CD8-positive, alpha-beta memory T cell (primary cell): ENCODE data around the gene AHRR. TPM values are rescaled to one million over a fixed set of nuclear protein-coding genes. Genes with fewer than 3 reads are reported as not detected.
"Not testable (repeated sequence)": the region's sequence is repeated elsewhere in the genome, so short reads cannot be mapped to it uniquely, and the experiment has no call there.

Source experiments
- CTCF ChIA-PET: fragments of 350-600 bp; sonication (Branson Sonifier 250); formaldehyde crosslinking; loops from one replicate; lab custom pipeline; 2021; ENCODE audit warnings: antibody characterized with exemption; lab: Charles Lee
- POLR2A ChIA-PET: fragments of 350-600 bp; sonication (Branson Sonifier 250); formaldehyde crosslinking; loops from one replicate; lab custom pipeline; 2021; ENCODE audit warnings: antibody characterized with exemption; lab: Charles Lee
- DNase-seq, 5 donors: peaks; one replicate each; pipeline versions ENCODE4 v3.0.0 to v3.0.0-alpha.2; 2020 to 2022; ENCODE audit warnings: mixed read lengths in 1 of 5
- H3K27ac ChIP-seq: one replicate; pipeline ENCODE4 v1.7.0; 2013; ENCODE audit warnings: low read depth, mild to moderate bottlenecking, low read length, moderate library complexity
- H3K27me3 ChIP-seq: 2 replicates; pipeline ENCODE4 v1.7.0; 2013; ENCODE audit warnings: low read length, mild to moderate bottlenecking; ENCODE audit not compliant: insufficient read depth, poor library complexity, severe bottlenecking
- H3K36me3 ChIP-seq: 2 replicates; pipeline ENCODE4 v1.7.0; 2013; ENCODE audit warnings: mild to moderate bottlenecking, low read length, moderate library complexity; ENCODE audit not compliant: insufficient read depth
- H3K4me1 ChIP-seq: 2 replicates; pipeline ENCODE4 v1.7.0; 2013; ENCODE audit warnings: mild to moderate bottlenecking, low read length, moderate library complexity; ENCODE audit not compliant: insufficient read depth
- H3K4me3 ChIP-seq: 2 replicates; pipeline ENCODE4 v1.7.0; 2013; ENCODE audit warnings: mild to moderate bottlenecking, low read length
- H3K9me3 ChIP-seq: 2 replicates; pipeline ENCODE4 v1.7.0; 2013; ENCODE audit warnings: mild to moderate bottlenecking, low read length
- H3K27ac Mint-ChIP-seq, 8 donors: one replicate each; pipeline ENCODE4 v1.8.0; 2020 to 2021; ENCODE audit warnings: mixed read lengths in 8 of 8, mild to moderate bottlenecking in 6 of 8, inconsistent platforms in 3 of 8, moderate library complexity in 3 of 8
- H3K27me3 Mint-ChIP-seq, 2 donors: one replicate each; pipeline ENCODE4 v1.8.0; 2020 to 2021; ENCODE audit warnings: mixed read lengths in 2 of 2, mild to moderate bottlenecking in 1 of 2, moderate library complexity in 1 of 2
- H3K36me3 Mint-ChIP-seq, 3 donors: one replicate each; pipeline ENCODE4 v1.8.0; 2020 to 2021; ENCODE audit warnings: mixed read lengths in 3 of 3, inconsistent platforms in 1 of 3, mild to moderate bottlenecking in 1 of 3
- H3K4me1 Mint-ChIP-seq, 3 donors: one replicate each; pipeline ENCODE4 v1.8.0; 2020 to 2021; ENCODE audit warnings: mixed read lengths in 3 of 3, inconsistent platforms in 1 of 3, mild to moderate bottlenecking in 1 of 3
- H3K4me3 Mint-ChIP-seq, 7 donors: one replicate each; pipeline ENCODE4 v1.8.0; 2020 to 2021; ENCODE audit warnings: mixed read lengths in 7 of 7, mild to moderate bottlenecking in 6 of 7, moderate library complexity in 4 of 7, inconsistent platforms in 2 of 7
- H3K9me3 Mint-ChIP-seq, 5 donors: one replicate each; pipeline ENCODE4 v1.8.0; 2020 to 2022; ENCODE audit warnings: mixed read lengths in 5 of 5, mild to moderate bottlenecking in 3 of 5, moderate library complexity in 2 of 5, inconsistent platforms in 1 of 5
- polyA plus RNA-seq: library from polyadenylated mRNA; unstranded; fragments of 300-500 nt; fragmentation: Illumina TruSeq; gene quantifications from one replicate; pipeline ENCODE4 v1.2.3, GENCODE V29; 2021
- total RNA-seq, 2 experiments: library from RNA; stranded (reverse); gene quantifications; one replicate each; pipeline ENCODE4 v1.2.3, GENCODE V29; 2021

The AHRR gene
- total and polyA plus RNA-seq, 3 experiments from 2014 or later, result 31.7 to 38.2 TPM; not detected in 1

DNA sequence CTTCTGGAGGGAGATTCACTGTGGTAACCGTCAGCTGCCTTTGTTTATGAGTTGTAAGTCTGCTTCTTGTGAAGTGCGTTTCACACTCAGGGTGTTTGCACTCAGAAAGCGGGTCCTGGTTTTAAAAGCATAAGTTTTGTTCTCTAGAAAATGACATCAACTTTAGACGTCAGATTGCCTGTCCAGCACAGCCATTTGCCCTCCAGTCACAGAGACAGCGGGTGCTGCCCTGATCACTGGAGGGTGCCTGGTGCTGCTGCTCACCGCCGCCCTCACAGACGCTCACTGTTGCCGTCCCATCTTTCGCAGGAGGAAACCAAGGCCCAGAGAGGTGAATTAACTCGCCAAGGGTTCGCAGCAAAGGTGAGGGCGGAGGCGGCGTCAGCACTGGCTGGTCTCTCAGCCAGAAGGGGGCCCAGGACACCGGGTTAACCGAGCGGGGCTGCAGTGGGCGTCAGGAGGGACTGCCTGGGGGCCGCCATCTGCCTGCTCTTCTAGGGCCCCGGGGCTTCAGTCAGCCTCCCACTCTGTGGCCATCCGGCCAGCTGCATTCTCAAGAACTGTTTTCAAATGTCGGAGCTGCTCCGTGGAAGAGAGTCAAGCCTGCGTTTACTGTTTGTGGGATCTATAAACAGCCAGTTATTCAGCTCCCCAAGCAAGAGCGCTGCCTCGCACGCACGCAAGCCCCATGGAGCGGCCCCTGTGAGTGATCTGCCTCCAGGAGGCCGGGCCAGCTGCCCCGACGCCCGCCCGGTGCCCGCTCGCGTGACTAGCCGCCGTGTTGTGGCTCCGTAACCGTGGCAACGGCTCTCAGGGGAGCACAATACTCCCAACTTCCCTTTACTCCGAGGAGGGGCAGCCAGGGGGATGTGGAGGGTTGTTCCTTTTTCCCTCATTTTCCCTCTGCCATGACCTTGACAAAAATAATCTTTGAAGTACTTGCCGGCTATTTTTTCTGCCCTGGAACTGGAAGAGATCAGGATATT is 78.1 kb downstream of the AHRR start:
- POLR2A ChIA-PET, result no interaction called here
- Mint-ChIP-seq H3K27ac (no peak overlapping the region), H3K4me1 (peaks cover 0 to 4% (median 0%) of the 10 kb centered on the region in 3 donors), H3K27me3 (peaks cover 7 to 38% of the 10 kb centered on the region in 2 donors), H3K4me3 (peak overlapping the region in 1 of 7 donors; percentile 72), H3K36me3 (peaks cover 0 to 2% (median 0%) of the 10 kb centered on the region in 3 donors), H3K9me3 (peaks cover 0 to 4% (median 0%) of the 10 kb centered on the region in 5 donors)
- H3K36me3 ChIP-seq, result no peaks in the 10 kb centered on the region
- H3K4me1 ChIP-seq, result no peaks in the 10 kb centered on the region
- DNase-seq, result no peak
- no peak overlapping the region for H3K27ac ChIP-seq
- H3K4me3 ChIP-seq, result no peak overlapping the region
- H3K27me3 ChIP-seq, result peaks cover 5% of the 10 kb centered on the region
- CTCF ChIA-PET, result no interaction called here
- H3K9me3 ChIP-seq, result no peaks in the 10 kb centered on the region

DNA sequence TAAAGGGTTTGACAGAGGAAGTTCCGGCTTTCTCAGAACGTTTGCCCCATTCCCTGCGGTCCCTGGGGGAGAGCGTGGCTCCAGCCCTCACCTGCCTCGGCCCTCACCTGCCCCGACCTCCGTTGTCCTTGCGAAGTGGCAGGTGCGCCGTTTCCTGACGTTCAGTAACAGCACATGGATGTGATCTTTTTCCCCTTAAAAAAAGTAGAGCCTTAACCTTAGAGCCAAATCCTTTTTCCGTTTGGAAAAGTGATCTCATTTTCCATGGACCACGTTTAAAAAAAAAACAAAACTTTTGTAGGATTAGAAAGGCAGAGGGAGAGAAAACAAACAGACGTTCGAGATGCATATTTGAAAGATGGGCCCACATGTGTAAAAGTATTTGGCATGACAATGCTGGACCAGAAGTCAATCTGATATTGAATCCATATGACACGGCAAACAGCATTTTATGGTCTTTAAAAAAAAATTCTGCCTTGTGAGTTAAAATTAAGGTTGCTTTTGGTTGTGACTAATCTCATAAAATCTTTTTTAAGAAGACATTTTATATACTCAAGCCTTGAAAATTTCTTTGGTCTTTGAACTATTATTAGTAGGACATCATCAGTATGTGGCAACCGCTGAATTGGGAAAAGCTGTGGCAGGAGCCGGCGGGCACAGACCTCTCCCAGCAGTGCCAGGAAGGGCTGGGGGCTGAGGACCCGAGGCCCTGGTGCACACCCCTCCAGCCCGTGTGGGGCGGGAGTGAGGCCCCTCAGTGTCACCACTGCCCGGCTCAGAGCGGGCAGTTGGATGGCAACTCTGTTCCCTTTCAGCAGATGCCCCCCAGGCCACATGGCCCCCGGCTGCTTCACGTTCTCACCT is 79.0 kb downstream of the AHRR start:
- Histone ChIP-seq H3K27me3 (peaks cover 5% of the 10 kb centered on the region), H3K4me3 (no peak overlapping the region), H3K36me3 (no peaks in the 10 kb centered on the region), H3K4me1 (no peaks in the 10 kb centered on the region), H3K9me3 (no peaks in the 10 kb centered on the region), H3K27ac (no peak overlapping the region)
- ChIA-PET CTCF (no interaction called here), POLR2A (no interaction called here)
- Mint-ChIP-seq H3K27me3 (peaks cover 7 to 39% of the 10 kb centered on the region in 2 donors), H3K4me1 (peaks cover 0 to 4% (median 0%) of the 10 kb centered on the region in 3 donors), H3K36me3 (peaks cover 0 to 2% (median 0%) of the 10 kb centered on the region in 3 donors), H3K27ac (peak overlapping the region in 1 of 8 donors; percentile 43), H3K9me3 (peaks cover 0 to 4% (median 0%) of the 10 kb centered on the region in 5 donors), H3K4me3 (no peak overlapping the region)
- no peak for DNase-seq

DNA sequence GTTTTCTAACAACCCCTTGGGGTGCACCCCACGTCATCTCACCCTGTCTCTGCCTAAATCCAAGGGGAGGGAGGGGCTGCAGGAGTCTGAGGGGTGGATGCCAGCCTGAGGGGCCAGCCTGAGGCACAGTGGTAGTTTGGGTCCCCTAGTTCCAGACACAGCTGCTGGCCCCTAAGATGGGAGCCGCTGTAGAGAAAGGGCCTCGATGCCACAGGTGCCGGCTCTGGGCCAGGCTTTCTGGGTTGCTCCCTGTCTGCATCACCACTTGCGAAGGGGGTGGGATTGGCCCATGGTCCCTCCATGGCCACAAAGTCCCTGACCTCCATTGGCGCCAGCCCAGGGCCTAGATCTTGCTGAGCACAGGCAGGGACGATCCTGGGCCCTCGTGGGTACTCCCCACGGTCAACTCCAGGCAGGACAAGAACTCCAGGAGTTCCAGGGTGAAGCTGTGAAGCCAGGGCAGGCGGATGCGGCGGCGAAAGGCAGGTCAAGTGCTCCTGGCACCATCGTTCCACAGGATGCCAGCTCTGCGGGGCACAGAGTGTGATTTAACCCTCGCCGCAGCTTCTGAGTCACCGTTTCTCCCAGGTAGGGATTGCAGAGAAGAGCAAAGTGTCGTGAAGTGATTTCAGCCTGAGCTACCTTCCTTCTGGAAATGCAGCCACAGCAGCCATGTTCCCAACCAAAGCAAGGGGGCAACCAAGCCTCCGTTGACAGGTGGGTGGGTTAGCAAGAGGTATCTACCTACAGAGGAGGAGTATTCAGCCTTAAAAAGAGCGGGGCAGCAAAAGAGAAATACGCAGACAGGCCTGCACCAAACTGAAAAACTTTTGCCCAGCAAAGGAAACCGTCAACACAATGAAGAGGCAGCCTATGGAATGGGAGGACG is 79.9 kb downstream of the AHRR start:
- Histone ChIP-seq H3K4me1 (no peaks in the 10 kb centered on the region), H3K4me3 (no peak overlapping the region), H3K27me3 (peaks cover 5% of the 10 kb centered on the region), H3K27ac (no peak overlapping the region), H3K36me3 (no peaks in the 10 kb centered on the region), H3K9me3 (no peaks in the 10 kb centered on the region)
- Mint-ChIP-seq H3K36me3 (peaks cover 0 to 2% (median 0%) of the 10 kb centered on the region in 3 donors), H3K27me3 (peaks cover 10 to 42% of the 10 kb centered on the region in 2 donors), H3K4me3 (no peak overlapping the region), H3K27ac (peak overlapping the region in 1 of 8 donors; percentile 43), H3K4me1 (peaks cover 0 to 4% (median 0%) of the 10 kb centered on the region in 3 donors), H3K9me3 (peaks cover 0 to 4% (median 0%) of the 10 kb centered on the region in 5 donors)
- DNase-seq, result no peak
- ChIA-PET POLR2A (no interaction called here), CTCF (no interaction called here)

DNA sequence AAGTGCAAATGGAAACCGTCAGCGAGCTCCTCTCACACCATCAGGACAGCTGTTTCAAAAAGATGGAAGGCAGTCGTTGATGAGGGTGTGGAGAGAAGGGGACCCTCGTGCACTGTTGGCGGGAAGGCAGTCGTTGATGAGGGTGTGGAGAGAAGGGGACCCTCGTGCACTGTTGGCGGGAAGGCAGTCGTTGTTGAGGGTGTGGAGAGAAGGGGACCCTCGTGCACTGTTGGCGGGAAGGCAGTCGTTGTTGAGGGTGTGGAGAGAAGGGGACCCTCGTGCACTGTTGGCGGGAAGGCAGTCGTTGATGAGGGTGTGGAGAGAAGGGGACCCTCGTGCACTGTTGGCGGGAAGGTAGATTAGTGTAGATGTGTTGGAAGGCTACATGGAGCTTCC is 80.7 kb downstream of the AHRR start:
- H3K4me1 Mint-ChIP-seq, H3K36me3 Mint-ChIP-seq, H3K9me3 ChIP-seq, H3K36me3 ChIP-seq, H3K4me3 Mint-ChIP-seq, POLR2A ChIA-PET, H3K27ac ChIP-seq, CTCF ChIA-PET, H3K27me3 ChIP-seq, H3K4me3 ChIP-seq, DNase-seq, H3K9me3 Mint-ChIP-seq, H3K4me1 ChIP-seq: not testable (repeated sequence)
- Mint-ChIP-seq H3K27ac (peak overlapping the region in 1 of 8 donors; percentile 13), H3K27me3 (peaks cover 10 to 42% of the 10 kb centered on the region in 2 donors)

DNA sequence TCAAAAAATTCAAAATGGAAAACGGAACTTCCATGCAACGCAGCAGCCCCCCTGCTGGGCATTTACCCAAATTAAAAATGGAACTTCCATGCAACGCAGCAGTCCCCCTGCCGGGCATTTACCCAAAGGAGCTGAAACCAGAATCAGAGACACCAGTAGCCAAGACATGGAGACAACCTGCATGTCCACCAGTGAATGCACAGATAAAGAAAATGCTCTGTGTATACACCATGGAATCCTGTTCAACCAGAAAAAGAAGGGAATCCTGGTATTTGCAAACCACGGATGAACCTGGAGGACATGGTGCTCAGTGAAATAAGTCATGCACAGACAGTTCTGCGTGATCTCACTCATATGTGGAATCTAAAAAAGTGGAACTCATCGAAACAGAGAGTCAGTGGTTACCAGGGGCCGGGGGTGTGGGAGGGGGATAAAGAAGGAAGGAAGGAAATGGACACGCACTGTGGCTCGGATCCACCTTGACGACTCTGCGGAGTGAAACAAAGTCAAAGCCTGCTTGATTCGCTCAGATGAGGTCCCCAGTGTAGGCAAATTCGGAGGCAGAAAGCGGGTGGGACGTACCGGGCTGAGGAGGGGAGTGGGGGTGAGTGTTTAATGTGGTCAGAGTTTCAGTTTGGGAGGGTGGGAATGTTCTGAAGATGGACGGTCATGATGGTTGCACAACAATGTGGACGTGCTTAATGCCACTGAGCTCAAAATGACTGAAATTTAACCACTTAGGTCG is 81.3 kb downstream of the AHRR start:
- Mint-ChIP-seq H3K4me1 (peaks cover 0 to 4% (median 0%) of the 10 kb centered on the region in 3 donors), H3K9me3 (peaks cover 0 to 4% (median 0%) of the 10 kb centered on the region in 5 donors), H3K27ac (no peak overlapping the region), H3K36me3 (peaks cover 0 to 2% (median 0%) of the 10 kb centered on the region in 3 donors), H3K27me3 (peaks cover 10 to 42% of the 10 kb centered on the region in 2 donors), H3K4me3 (no peak overlapping the region)
- H3K27ac ChIP-seq, result no peak overlapping the region
- no peak for DNase-seq
- POLR2A ChIA-PET, result no interaction called here
- CTCF ChIA-PET, result no interaction called here
- H3K9me3 ChIP-seq, result no peaks in the 10 kb centered on the region
- H3K4me3 ChIP-seq, result no peak overlapping the region
- peaks cover 5% of the 10 kb centered on the region for H3K27me3 ChIP-seq
- no peaks in the 10 kb centered on the region for H3K36me3 ChIP-seq
- H3K4me1 ChIP-seq, result no peaks in the 10 kb centered on the region

DNA sequence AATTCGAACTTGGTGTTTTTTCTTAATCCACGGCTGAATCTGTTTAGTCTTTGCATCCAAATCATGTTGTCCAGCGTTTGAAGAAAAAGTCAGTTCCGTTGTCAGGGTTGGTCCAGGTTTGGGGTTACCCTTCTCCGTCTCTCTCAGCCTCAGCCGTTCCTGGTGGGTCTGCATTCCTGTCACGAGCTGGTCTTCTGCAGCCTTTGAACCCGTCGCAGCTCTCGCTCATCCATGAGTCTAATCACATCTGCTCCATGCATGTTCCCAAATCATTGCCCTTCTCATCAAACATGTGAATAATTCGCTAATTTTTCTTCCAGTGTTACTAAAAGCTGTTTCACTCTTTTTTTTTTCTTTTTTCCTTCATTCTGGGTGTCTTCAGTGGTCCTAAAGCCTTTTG is 82.5 kb downstream of the AHRR start:
- peaks cover 5% of the 10 kb centered on the region for H3K27me3 ChIP-seq
- no peaks in the 10 kb centered on the region for H3K9me3 ChIP-seq
- H3K4me1 ChIP-seq, result no peaks in the 10 kb centered on the region
- no peaks in the 10 kb centered on the region for H3K36me3 ChIP-seq
- Mint-ChIP-seq H3K4me3 (no peak overlapping the region), H3K27me3 (peaks cover 11 to 42% of the 10 kb centered on the region in 2 donors), H3K4me1 (peaks cover 0 to 4% (median 0%) of the 10 kb centered on the region in 3 donors), H3K9me3 (peaks cover 0 to 4% (median 0%) of the 10 kb centered on the region in 5 donors), H3K36me3 (peaks cover 0 to 2% (median 0%) of the 10 kb centered on the region in 3 donors), H3K27ac (no peak overlapping the region)
- DNase-seq, result no peak
- H3K4me3 ChIP-seq, result no peak overlapping the region
- POLR2A ChIA-PET, result no interaction called here
- CTCF ChIA-PET, result no interaction called here
- no peak overlapping the region for H3K27ac ChIP-seq
